HG02973 (cell line): ENCODE results near the gene MICAL3.

Experiments
- ATAC-seq: cut with Tn5 transposase; IDR thresholded peaks from one replicate; pipeline ENCODE4 v1.9.1; 2021; ENCODE audit warnings: moderate library complexity; ENCODE audit not compliant: unreplicated experiment

The MICAL3 gene

GRCh38 chr22:17825876-17826550 lies 198.3 kb downstream of the MICAL3 start:
- no peak for ATAC-seq

- no peak for ATAC-seq
These were observed 199.9 kb downstream of the MICAL3 start for GRCh38 chr22:17824457-17824856.

- no peak for ATAC-seq
These were observed 200.4 kb downstream of the MICAL3 start for GRCh38 chr22:17823964-17824363.

GRCh38 chr22:17823226-17823625 lies 201.1 kb downstream of the MICAL3 start:
- no peak for ATAC-seq

- ATAC-seq: no peak
These were observed 202.3 kb downstream of the MICAL3 start for GRCh38 chr22:17822087-17822486.

- ATAC-seq: no peak
These were observed 203.4 kb downstream of the MICAL3 start for GRCh38 chr22:17820879-17821439.

- ATAC-seq: no peak
These were observed 205.7 kb downstream of the MICAL3 start for GRCh38 chr22:17818649-17819048.

- ATAC-seq: no peak
These were observed 206.2 kb downstream of the MICAL3 start for GRCh38 chr22:17818180-17818579.

GRCh38 chr22:17817511-17818065 lies 206.8 kb downstream of the MICAL3 start:
- no peak for ATAC-seq

- ATAC-seq: no peak
These were observed 207.3 kb downstream of the MICAL3 start for GRCh38 chr22:17817079-17817478.

- ATAC-seq: no peak
These were observed 207.7 kb downstream of the MICAL3 start for GRCh38 chr22:17816649-17817048.

- ATAC-seq: no peak
These were observed 208.6 kb downstream of the MICAL3 start for GRCh38 chr22:17815703-17816254.

- no peak for ATAC-seq
These were observed 209.5 kb downstream of the MICAL3 start for GRCh38 chr22:17814830-17815229.

GRCh38 chr22:17814084-17814483 lies 210.3 kb downstream of the MICAL3 start:
- ATAC-seq: no peak

- ATAC-seq: no peak
These were observed 213.2 kb downstream of the MICAL3 start for GRCh38 chr22:17811119-17811518.

GRCh38 chr22:17810570-17811116 lies 213.7 kb downstream of the MICAL3 start:
- ATAC-seq: no peak

- no peak for ATAC-seq
These were observed 215.5 kb downstream of the MICAL3 start for GRCh38 chr22:17808693-17809403.

GRCh38 chr22:17807578-17808410 lies 216.6 kb downstream of the MICAL3 start:
- ATAC-seq: no peak

GRCh38 chr22:17807086-17807485 lies 217.3 kb downstream of the MICAL3 start:
- no peak for ATAC-seq

- ATAC-seq: no peak
These were observed 217.9 kb downstream of the MICAL3 start for GRCh38 chr22:17806437-17806836.
